Gastroesophageal sphincter (tissue), 3 donors: ENCODE data around the gene BIRC6.

ENCODE experiments used
- CTCF ChIP-seq, 4 experiments: fragments of 200-600 bp in 2 of 4; fragments of 450-650 bp in 2 of 4; sonication (generic) in 1 of 4; IDR thresholded peaks; one replicate each; pipeline ENCODE4 v1.5.1; 2017 to 2019; ENCODE audit warnings: antibody characterized with exemption in 4 of 4, mild to moderate bottlenecking in 2 of 4, moderate library complexity in 2 of 4
- EP300 ChIP-seq: sonication (generic); formaldehyde crosslinking; IDR thresholded peaks from one replicate; pipeline ENCODE4 v1.6.1; 2017; ENCODE audit warnings: antibody characterized with exemption, mild to moderate bottlenecking
- POLR2A ChIP-seq, 2 donors: fragments of 450-650 bp; IDR thresholded peaks; one replicate each; pipeline ENCODE4 v1.6.1; 2017; ENCODE audit warnings: antibody characterized with exemption in 2 of 2, mild to moderate bottlenecking in 2 of 2, moderate library complexity in 1 of 2
- POLR2AphosphoS5 ChIP-seq: sonication (generic); formaldehyde crosslinking; IDR thresholded peaks from one replicate; pipeline ENCODE4 v1.6.1; 2017; ENCODE audit warnings: antibody characterized with exemption

DNA sequence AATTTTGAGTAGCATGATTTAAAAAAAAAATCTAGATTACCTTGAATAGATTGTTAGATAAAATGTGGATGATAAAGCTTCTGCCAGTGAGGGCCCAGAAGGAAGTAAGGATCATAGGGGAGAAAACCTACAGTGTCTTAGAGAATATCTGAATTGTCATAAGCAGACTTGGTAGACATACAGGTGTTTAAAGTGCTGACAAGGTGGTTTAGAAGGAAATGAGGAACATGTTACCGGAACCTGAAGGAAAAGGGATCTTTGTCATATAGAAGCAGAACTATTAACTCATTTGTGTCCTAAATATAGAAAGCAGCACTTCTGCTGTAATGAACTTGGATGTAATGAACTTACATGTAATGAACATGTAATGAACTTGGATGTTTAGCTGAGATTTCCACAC lies 176.1 kb downstream of the BIRC6 start:
- TF ChIP-seq POLR2A (IDR thresholded peaks at IDR 0.05) = no peak
- TF ChIP-seq CTCF (IDR thresholded peaks at IDR 0.05) = no peak
- no peak for TF ChIP-seq EP300
- no peak for TF ChIP-seq POLR2AphosphoS5
